ENCODE data around the gene ARHGAP8.
A peak's percentile ranks its signal among the peaks of the same experiment; 100 is the strongest.

ARHGAP8 gene

DNA sequence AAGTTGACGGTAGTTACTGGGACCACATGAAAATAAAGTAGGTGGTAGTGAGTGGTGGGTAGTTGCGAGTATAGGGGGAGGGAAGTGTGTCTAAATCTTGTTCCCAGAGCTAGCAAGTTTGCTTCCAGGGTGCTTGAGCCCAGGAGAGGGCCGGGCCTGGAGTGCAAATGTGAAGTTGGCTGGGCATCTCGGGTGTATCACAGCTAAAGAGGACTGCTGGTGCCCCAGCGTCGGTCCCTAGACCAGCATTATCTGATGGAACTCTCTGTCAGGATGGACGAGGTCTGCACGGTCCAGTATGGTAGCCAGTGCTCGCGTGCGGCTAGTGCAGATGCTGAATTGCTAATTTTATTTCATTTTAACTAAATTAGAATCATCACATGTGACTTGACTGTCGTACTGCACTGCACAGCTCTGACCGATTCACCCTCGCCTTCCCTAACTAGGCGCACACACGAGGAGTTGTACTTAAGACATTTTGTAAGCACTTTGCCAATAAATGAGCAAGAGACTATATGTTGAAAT is 75.4 kb downstream of the ARHGAP8 start:
- DNase-seq (ENCODE audit: low spot score) = no peak
- TF ChIP-seq, protein P1, sequence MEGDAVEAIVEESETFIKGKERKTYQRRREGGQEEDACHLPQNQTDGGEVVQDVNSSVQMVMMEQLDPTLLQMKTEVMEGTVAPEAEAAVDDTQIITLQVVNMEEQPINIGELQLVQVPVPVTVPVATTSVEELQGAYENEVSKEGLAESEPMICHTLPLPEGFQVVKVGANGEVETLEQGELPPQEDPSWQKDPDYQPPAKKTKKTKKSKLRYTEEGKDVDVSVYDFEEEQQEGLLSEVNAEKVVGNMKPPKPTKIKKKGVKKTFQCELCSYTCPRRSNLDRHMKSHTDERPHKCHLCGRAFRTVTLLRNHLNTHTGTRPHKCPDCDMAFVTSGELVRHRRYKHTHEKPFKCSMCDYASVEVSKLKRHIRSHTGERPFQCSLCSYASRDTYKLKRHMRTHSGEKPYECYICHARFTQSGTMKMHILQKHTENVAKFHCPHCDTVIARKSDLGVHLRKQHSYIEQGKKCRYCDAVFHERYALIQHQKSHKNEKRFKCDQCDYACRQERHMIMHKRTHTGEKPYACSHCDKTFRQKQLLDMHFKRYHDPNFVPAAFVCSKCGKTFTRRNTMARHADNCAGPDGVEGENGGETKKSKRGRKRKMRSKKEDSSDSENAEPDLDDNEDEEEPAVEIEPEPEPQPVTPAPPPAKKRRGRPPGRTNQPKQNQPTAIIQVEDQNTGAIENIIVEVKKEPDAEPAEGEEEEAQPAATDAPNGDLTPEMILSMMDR (IDR thresholded peaks at IDR 0.05; ENCODE audit: borderline replicate concordance, control extremely low read depth, extremely low read depth, insufficient read depth, missing control alignments) = no peak
- in situ Hi-C loops (cut with MboI; ENCODE audit: low sequenced_read_pairs, unreplicated experiment) = loop anchor here (10.0 kb wide), 1 partner anchor 267 kb away; no protein-coding TSS in a partner anchor

DNA sequence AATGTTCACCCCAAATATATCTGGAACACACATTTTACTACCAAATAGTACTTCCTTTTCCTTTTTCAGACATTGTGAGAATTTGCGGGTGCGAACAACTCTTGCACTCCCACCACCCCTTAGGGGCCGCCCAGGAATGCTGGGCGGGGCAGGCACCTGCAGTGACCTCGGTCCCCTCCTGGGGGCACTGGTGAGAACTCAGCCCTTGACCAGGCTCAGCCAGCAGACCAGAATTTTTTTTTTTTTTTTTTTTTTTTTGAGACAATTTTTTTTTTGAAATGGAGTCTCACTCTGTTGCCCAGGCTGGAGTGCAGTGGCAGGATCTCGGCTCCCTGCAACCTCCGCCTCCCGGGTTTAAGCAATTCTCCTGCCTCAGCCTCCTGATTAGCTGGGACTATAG is 75.8 kb downstream of the ARHGAP8 start:
- TF ChIP-seq, protein P1 (IDR thresholded peaks at IDR 0.05; ENCODE audit: borderline replicate concordance, control extremely low read depth, extremely low read depth, insufficient read depth, missing control alignments) = peak; percentile 36
- DNase-seq (ENCODE audit: low spot score) = peak; percentile 69
- in situ Hi-C loops (cut with MboI; ENCODE audit: low sequenced_read_pairs, unreplicated experiment) = loop anchor here (10.0 kb wide), 1 partner anchor 267 kb away; no protein-coding TSS in a partner anchor

DNA sequence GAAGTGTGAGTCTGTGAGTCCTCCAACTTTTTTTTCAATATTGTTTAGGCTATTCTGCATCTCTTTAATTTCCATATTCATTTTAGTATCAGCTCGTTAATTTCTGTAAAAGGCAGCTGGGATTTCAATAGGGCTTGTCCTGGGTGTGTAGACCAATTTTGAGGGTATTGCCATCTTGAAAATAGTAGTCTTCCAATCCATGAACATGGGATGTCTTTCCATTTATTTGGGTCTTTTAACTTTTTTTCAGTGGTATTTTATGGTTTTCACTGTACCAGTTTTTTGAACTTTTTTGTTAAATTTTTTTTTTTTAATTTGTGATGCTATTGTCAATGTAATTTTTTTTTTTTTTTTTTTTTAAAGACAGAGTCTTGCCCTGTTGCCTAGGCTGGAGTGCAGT is 79.5 kb downstream of the ARHGAP8 start:
- in situ Hi-C loops (cut with MboI; ENCODE audit: low sequenced_read_pairs, unreplicated experiment) = no loop called here
- TF ChIP-seq, protein P1 (IDR thresholded peaks at IDR 0.05; ENCODE audit: borderline replicate concordance, control extremely low read depth, extremely low read depth, insufficient read depth, missing control alignments) = no peak

DNA sequence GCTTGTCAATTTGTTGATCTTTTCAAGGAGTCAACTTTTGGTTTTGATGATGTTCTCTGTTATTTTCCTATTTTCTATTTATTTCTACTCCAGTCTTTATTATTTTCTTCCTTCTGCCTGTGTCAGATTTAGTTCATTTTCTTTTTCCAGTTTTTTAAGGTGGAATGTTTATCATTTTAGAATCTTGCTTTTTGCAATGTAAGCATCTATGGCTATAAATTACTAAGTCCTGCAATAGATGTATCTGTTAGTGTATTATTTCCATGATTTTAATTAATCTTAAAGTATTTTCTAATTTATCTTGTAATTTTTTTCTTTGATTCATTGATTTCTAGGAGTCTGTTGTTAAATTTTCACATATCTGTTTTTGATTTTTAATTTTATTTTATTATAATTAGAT is 81.7 kb downstream of the ARHGAP8 start:
- DNase-seq (ENCODE audit: low spot score) = no peak
- in situ Hi-C loops (cut with MboI; ENCODE audit: low sequenced_read_pairs, unreplicated experiment) = no loop called here
- TF ChIP-seq, protein P1 (IDR thresholded peaks at IDR 0.05; ENCODE audit: borderline replicate concordance, control extremely low read depth, extremely low read depth, insufficient read depth, missing control alignments) = no peak

More for the DNA sequence above, 79.5 kb downstream of the ARHGAP8 start:
- DNase-seq (ENCODE audit: low spot score) = no peak

DNA sequence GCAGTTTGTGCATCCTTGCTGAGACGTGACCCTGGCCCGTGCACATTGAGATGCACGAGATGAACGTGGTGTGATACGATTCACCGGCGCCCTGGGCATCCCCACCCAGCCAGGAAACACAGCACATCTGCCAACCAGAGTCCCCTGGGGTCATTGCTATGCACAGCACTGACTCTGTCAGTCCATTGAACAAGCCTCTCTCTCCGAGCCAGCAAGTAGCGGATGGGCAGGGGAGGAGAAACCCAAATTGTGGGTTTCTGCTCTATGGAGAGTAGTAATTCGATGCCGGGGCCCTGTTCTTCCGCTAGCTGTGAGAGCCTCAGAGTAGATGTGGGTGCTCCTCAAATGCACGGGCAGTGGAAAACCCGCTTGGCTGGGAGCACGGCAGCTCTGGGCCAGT is 85.1 kb downstream of the ARHGAP8 start:
- DNase-seq (ENCODE audit: low spot score) = no peak
- in situ Hi-C loops (cut with MboI; ENCODE audit: low sequenced_read_pairs, unreplicated experiment) = no loop called here
- TF ChIP-seq, protein P1 (IDR thresholded peaks at IDR 0.05; ENCODE audit: borderline replicate concordance, control extremely low read depth, extremely low read depth, insufficient read depth, missing control alignments) = no peak

DNA sequence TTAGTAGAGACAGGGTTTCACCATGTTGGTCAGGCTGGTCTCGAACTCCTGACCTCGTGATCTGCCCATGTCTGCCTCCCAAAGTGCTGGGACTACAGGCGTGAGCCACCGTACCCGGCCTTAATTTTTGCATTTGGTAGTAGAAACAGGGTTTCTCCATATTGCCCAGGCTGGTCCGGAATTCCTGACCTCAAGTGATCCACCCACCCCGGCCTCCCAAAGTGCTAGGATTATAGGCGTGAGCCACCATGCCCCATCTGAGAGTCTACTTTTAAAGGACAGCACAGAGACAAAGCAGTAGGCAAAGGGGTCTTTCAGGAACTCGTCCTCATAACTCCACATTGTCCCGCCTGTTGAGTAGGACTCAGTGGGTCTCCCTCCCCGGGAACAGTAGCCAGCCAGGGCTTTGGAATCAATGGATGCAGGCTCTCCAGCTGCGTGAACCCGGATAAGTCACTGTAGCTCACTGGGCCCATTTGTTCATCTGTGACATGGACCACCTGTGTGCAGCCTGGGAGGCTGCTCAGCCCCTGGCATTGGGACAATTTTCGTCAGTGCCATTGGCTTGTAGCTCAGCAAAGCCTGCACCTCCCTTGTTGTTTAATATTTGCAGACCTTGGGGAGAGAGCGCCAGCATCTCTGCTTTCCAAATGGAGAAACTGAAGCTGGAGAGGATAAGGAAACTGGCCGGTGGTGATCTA is 86.1 kb downstream of the ARHGAP8 start:
- TF ChIP-seq, protein P1 (IDR thresholded peaks at IDR 0.05; ENCODE audit: borderline replicate concordance, control extremely low read depth, extremely low read depth, insufficient read depth, missing control alignments) = no peak
- in situ Hi-C loops (cut with MboI; ENCODE audit: low sequenced_read_pairs, unreplicated experiment) = no loop called here
- no peak for DNase-seq (ENCODE audit: low spot score)
